HG02885 (cell line): ENCODE results near the gene STMN3.
"Not testable (repeated sequence)": the region's sequence is repeated elsewhere in the genome, so short reads cannot be mapped to it uniquely, and the experiment has no call there.

ENCODE experiments used
- ATAC-seq: cut with Tn5 transposase; IDR thresholded peaks from one replicate; pipeline ENCODE4 v1.9.1; 2021; ENCODE audit warnings: mild to moderate bottlenecking; ENCODE audit not compliant: unreplicated experiment, poor library complexity

The STMN3 gene

DNA sequence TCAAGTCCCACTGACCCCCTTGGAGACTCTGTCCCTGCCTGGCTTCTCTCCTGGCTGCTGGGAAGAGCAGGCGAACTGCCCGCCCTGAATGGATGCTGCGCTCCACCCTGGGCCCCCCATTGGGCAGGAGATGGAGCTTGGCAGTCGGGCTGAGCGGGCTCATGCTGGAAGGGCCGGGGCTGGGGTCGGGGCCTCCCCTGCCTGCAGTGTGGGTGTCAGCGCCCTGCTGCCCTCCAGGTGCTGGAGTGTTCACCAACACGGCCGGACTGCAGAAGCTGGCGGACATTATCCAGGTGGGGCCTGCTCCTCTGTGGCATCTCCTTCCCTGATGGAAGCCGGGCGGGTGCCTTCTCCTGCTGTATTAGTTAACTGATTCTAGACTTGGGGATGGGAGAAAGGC lies 27.2 kb upstream of the STMN3 start:
- no peak for ATAC-seq

DNA sequence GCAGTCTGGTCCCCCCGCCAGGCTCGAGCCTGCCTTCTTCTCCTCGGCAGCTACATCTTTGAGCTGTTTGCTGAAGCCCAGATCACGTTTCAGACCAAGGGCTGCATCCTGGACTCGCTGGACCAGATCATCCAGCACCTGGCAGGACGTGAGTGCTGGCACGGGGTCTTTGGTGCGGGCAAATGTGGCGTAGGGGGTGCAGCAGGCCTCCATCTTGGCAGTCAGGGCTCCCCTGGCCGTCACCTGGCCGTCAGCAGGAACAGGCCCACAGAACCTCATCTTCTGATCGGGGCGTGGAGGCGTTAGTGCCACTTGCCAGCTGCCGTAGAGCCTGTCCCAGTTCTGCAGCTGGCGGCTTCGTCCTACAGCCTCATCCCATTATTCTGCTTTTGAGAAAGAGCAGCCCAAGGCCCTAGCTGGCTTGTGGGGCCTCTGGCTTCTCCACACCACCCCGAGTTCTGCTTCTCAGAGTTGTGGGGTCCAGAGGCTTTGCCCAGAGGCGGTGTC lies 26.6 kb upstream of the STMN3 start:
- ATAC-seq: no peak

- ATAC-seq: no peak
Measured at GRCh38 chr20:63678667-63679465, 25.6 kb upstream of the STMN3 start.

- no peak for ATAC-seq
Measured at GRCh38 chr20:63678071-63678470, 24.8 kb upstream of the STMN3 start.

DNA sequence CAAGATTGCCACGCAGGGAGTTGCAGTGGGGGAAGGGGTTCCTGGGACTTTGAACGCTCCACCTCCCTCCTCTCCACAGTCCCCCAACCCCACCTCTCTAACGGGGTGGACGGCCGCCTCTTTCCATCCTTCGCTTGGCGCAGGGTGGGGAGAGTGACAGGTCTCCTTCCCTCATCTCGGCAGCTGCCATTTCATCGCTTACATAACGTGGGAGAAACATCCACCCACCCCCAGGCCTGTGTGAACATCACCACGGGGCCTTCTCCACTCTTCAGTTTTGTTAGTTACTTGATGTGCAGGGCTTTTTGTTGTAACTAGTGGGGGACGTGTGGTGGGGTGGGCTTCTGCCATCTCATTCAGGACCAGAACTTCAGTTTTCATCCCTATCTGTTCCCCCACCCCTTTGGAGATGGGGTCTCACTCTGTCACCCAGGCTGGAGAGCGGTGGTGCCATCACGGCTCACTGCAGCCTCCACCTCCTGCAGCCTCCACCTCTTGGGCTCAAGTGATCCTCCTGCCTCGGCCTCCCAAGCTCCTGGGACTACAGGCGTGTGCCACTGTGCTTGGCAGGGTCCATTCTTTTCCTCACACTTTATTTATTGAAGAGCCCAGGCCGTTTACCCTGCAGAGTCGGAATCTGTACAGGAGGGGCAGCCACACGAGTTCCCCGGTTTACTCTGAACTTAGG lies 22.6 kb upstream of the STMN3 start:
- ATAC-seq: no peak

DNA sequence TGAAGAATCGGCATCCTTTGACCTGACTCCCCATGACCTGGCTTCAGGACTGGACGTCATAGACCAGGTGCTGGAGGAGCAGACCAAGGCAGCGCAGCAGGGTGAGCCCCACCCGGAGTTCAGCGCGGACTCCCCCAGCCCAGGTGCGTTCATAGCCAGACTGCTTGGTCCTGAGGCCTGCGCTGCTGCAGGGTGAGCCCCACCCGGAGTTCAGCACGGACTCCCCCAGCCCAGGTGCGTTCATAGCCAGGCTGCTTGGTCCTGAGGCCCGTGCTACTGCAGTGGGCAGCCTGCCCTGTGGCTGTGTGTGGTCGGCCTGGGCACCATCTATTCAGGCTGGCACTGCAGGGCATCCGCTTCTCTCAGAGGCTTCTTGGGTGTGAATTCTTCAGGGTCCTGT lies 20.7 kb upstream of the STMN3 start:
- ATAC-seq: no peak

DNA sequence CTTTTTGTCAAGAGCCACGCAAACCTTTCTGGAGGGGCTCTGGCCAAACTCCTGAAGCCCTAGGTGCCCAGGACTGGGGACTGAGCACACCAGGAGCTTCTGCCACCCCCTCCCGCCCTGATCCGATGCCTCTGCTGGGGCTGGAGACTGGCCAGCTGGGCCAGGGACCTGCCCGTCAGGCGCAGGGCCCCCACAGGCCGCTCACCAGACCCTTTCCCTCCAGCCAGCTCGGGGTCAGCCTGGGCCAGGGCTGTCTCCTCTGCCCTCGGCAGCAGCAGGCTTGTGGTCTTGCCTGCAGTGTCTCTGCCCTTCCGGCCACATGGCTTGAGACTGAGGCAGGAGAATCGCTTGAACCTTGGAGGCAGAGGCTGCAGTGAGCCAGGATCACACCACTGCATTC lies 19.4 kb upstream of the STMN3 start:
- ATAC-seq: no peak

GRCh38 chr20:63671695-63672094 lies 18.5 kb upstream of the STMN3 start:
- ATAC-seq: not testable (repeated sequence)

DNA sequence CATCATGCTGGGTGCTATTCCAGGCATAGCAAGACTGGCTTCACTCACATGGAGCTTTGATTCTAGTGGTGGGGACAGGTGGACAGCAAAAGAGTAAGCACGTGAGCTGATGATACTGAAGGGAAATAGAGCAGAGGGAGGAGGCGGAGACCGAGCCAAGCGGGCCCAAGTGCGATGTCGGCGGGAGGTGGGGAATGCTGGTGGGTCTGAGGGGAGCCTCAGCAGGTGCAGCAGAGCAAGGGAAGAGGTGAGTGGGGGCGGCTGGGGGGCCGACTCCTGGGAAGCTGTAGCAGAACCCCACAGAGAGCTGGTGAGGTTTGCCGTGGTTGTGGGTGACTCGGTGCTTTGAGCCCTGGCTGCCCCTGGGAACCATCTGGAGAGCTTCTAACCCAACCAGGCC lies 15.1 kb upstream of the STMN3 start:
- no peak for ATAC-seq

DNA sequence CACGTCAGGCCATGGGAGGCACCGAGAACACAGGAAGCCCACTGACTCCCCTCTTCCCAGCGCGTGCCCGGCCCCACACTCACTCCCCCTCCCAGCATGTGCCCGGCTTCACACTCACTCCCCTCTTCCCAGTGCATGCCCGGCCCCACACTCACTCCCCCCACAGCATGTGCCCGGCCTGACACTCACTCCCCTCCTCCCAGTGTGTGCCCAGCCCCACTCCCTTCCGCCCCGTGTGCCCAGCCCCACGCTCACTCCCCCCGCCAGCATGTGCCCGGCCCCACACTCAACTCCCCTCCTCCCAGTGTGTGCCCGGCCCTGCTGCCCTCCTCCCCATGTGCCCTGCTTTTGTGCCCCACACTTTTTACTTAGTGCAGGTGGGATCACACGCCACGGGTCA lies 14.6 kb upstream of the STMN3 start:
- ATAC-seq: no peak

DNA sequence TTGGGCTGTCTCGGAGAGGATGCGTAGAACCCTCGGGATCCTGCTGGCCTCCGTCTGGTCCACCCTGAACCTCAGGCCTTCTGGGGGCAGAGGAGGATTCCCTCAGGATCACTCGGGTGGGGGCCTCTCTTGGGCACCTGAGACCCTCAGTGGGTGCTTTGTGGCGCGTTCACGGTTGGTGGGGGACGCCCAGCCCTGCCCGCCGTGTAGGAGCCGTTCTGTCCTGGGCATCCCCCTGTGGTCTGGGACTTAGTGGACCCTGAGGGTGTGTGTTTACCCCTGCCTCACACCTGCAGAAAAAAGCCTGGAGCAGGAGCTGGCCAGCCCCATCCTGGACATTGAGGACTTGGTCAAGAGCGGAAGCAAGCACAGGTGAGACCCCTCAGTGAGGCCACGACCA lies 12.5 kb upstream of the STMN3 start:
- ATAC-seq: no peak

DNA sequence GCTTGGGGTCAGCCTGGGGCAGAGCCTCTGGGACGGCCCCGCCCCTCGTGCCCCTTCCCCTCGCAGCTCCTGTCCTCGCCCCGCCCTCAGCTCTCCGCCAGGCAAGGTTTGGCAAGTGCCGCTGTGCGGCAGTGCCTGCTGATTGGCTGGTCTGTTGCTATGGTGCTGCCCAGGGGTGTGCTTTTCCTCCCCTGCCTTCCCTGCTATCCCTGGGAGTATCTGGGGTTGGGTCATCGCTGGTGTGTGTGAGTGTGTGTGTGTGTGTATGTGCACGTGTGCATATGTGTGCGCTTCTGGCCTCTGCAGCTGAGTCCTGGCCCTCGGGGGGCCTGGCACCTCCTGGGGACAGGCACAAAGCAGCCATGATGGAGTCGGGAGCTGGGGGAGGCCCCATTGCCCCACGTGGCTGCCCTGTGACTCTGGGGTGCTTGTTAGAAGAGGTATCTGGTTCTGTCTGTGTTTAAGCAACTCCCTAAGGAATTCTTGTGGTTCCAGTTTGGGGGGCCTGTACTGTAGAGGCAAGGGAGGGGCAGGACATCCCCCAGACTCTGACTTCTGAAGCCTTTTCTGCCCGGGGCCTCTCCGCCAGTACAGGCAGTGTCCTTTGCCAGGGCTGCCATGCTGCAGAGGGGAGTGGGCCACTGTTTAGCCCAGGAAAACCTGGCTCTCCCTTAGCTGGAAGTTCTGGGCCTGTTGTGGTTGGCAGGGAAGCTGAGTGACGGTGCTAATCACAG lies 11.8 kb upstream of the STMN3 start:
- ATAC-seq: no peak

DNA sequence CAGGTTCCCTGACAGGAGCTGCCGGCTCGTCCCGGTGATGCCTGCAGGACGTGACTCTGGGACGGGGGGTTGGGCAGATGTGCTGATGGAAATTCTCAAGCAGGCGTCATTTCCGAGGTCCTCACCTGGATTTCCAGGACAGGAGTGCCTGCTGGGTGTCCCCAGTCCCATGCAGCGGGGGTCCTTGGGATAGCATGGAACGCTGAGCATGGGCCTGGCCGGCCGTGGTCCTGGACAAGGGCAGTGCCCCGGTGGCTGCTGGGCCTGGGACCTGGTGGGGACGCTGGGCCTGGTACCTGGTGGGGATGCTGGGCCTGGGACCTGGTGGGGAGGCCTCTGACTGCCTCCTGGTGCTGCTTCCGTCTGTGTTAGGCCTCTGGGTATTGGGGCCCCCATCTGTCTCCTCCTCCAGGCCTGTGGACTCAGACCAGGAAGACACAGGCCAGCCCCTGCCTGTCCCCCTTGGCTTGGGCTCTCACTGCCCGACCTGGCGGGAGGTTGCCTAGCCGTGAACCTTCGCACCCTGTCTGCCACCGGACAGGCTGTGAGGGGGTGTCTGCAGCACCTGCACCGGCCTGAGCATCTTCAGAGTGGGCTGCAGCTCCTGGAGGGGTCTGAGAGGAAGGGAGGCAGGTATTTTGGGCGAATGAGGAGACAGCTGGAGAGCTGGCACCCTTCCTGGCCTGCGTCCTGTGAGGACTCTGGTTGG lies 11.1 kb upstream of the STMN3 start:
- ATAC-seq: no peak

- no peak for ATAC-seq
Measured at GRCh38 chr20:63663332-63664066, 10.3 kb upstream of the STMN3 start.

DNA sequence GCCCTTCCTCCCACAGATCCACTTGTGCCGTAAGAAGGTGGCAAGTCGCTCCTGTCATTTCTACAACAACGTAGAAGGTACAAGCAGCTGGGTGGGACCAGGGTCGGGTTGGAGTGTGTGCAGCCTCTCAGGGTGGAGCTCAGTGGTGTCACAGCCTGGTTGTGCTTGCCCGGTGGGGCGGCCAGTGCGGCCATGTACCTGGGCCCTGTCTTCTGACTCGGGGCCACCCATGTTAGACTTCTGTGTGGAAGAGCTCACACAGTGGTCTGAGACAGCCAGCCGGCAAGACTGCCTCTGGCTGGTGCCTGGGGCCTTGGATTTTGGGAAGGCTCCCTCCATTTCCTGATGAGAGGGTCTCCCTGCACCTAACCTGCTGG lies 9.6 kb upstream of the STMN3 start:
- no peak for ATAC-seq

DNA sequence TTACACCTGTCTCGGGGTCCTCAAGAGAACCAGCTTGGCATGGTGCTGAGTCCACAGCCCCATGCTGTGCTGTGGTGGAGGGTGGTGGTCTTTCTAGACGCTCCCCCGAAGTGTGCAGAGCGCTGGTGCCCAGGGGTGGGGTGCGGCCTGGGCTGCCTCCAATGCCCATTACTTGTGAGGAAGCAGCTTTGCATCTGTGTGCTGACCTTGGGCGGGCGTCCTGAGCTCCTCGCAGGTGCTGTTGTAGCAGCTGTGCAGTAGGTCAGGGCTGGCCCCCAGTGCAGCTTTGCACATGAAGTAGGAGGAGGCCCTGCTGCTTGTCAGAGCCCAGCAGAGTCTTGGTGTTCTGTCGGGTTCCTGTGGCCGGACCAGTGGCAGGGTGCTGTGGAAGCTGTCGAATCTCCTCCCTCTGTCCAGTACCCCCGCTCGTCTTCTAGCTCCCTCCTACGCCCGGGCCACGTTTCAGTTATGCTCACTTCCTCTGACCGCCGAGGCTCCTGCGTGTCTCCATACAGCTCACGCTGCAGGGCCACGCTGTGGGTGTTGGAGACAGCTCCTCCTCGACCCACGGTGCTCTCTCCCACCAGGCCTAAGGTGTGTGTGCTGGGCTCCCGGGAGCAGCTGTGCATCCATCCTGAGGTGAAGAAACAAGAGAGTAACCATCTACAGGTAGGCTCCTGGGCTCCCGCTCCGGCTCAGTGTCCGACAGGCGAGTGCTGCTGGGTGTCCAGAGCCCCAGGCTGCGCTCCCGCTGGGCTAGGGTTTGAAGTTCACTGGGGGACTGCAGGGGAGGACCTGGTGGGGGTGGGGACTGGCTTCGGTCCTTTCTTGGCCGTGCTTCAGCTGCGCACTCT lies 9.0 kb upstream of the STMN3 start:
- no peak for ATAC-seq

GRCh38 chr20:63661108-63661507 lies 7.9 kb upstream of the STMN3 start:
- ATAC-seq: no peak

GRCh38 chr20:63660622-63661021 lies 7.4 kb upstream of the STMN3 start:
- no peak for ATAC-seq

DNA sequence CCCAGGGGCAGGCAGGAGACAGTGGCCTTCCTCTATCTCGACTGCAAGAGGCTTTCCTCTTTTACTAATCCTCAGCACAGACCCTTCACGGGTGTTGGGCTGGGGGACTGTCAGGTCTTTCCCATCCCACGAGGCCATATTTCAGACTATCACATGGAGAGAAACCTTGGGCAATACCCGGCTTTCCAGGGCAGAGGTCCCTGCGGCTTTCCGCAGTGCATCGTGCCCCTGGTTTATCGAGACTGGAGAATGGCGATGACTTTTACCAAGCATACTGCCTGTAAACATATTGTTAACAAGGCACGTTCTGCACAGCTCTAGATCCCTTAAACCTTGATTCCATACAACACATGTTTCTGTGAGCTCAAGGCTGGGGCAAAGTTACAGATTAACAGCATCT lies 7.0 kb upstream of the STMN3 start:
- not testable (repeated sequence) for ATAC-seq
